GM12865 (cell line): ENCODE results near the gene FNDC11.

ENCODE experiments used
- DNase-seq: peaks from one replicate; pipeline ENCODE4 v3.0.0; 2010; ENCODE audit warnings: low read depth
- H3K4me3 ChIP-seq: 2 replicates; pipeline ENCODE4 v1.5.1; 2011; ENCODE audit warnings: mild to moderate bottlenecking, low read depth, low read length, control low read depth
- CTCF ChIP-seq: IDR thresholded peaks from 2 replicates; pipeline ENCODE4 v1.5.1; 2011; ENCODE audit warnings: low read length, control low read depth, low read depth, inconsistent platforms; ENCODE audit not compliant: insufficient read depth; ENCODE audit errors: missing control alignments

Gene FNDC11

DNA sequence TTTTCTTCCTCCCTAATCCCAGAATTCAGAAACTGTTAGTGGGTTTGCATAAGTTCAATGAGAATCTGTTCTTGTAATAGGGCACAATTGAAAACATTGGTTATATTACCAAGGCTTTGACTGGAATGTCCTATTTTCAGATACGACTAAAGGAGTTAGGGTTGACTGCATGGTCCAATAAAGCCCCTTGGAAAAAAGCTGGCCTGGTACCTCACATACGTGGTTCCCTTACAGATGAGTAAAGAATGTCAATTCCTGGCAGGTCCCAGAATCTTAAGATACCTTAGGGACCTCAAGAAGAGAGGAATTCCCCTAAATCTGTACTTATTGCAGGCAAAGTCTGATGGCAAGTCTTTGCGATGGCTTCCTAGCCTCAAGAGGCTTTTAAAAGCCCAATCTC is 28.8 kb upstream of the FNDC11 start:
- H3K4me3 ChIP-seq, result no peak overlapping the region
- no peak for TF ChIP-seq CTCF
- peak; percentile 3 for DNase-seq

- TF ChIP-seq CTCF, result no peak
- DNase-seq, result peak; percentile 17
- no peak overlapping the region for H3K4me3 ChIP-seq
Measured at GRCh38 chr20:63525971-63526370, 28.0 kb upstream of the FNDC11 start.

GRCh38 chr20:63527184-63527583 is 26.8 kb upstream of the FNDC11 start:
- H3K4me3 ChIP-seq, result no peak overlapping the region
- no peak for DNase-seq
- no peak for TF ChIP-seq CTCF

GRCh38 chr20:63529180-63529860 is 24.6 kb upstream of the FNDC11 start:
- no peak for TF ChIP-seq CTCF

DNA sequence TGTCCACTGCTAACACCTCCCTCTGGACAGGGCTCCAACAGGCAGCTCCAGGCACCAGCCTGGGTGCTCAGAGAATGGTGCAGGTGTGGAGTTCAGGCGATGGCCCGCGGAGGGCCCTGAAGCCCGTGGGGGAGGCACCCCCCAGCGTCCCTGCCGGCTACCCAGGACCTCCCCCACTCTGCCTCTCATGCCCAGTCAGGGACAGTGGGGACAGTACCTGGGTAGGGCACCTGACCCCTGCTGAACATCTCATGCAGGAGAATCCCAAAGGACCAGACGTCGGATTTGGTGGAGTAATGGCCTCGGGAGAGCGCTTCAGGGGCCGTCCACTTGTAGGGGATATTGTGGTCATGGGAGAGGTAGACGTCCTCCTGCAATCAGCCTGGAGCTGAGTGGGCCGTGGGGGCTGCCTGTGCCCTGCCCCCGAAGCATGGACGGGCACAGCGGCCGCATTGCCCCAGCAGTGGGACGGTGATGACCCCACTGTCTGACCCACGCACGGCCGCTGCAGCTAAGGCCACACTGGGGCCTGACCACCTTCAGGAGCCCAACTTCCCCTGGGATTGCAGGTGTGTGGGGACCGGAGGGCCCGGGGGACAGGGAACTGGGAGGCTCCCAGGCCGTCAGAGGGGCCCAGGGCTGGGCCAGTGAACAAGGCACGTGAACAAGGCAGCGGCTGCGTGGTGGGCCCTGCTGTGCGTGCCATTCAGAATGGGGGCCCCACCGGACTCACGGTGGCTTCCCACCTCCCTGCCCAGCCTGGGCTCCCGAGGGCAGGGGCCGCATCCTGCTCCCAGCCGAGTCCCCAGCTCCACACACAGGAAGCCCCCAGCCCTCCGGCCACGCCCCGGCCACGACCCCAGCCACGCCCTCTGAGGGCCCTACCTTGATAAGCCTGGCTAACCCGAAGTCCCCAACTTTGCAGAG is 23.8 kb upstream of the FNDC11 start:
- DNase-seq, result no peak
- TF ChIP-seq CTCF, result no peak
- H3K4me3 ChIP-seq, result no peak overlapping the region

More at GRCh38 chr20:63529180-63529860, 24.6 kb upstream of the FNDC11 start:
- no peak overlapping the region for H3K4me3 ChIP-seq
- DNase-seq, result peak; percentile 1

DNA sequence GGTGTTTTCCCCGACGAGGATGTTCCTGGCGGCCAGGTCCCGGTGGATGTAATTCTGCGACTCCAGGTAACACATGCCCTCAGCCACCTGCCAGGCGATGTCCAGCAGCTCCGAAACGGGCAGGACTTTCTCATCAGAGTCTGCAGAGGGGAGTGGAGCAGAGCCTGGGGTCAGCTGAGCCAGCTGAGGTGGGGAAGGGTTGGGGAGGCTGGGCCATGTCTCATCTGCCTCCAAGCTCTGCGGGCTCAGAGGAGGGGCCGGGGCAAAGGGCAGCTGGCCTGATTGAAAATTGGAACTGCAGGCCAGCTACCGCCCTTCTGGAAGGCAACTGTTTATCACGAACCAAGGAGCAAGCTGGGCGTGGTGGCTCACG is 23.2 kb upstream of the FNDC11 start:
- no peak for DNase-seq
- TF ChIP-seq CTCF, result no peak
- no peak overlapping the region for H3K4me3 ChIP-seq
